GM19193 (cell line): ENCODE measurements around the gene MST1.

Source experiments
- POLR2A ChIP-seq: IDR thresholded peaks from 4 replicates; pipeline ENCODE4 v1.6.1; 2011; ENCODE audit not compliant: insufficient read depth, insufficient read length; ENCODE audit errors: extremely low read depth

The MST1 gene

GRCh38 chr3:49712166-49712565 lies 22.9 kb upstream of the MST1 start:
- TF ChIP-seq POLR2A: no peak

DNA sequence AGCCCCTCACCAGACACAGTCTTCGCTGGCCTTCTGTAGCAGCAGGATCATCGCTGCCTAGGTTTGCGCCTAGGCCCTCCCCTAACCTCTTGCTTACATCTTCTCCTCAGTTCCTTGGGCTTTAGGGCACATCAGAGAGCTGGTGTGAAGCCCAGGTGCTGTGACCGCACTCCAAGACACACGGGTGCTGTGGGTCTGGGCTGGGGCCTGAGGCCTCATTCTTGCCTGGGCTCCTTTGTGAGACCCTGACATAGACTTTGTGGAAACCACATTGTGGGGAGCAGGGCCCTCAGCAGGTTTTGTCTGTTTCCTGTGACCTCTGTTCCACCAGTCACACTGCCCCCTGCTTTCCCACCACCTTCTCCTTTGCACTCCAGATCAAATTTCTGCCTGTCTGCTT lies 22.2 kb upstream of the MST1 start:
- TF ChIP-seq POLR2A: no peak

GRCh38 chr3:49709852-49710251 lies 20.6 kb upstream of the MST1 start:
- TF ChIP-seq POLR2A: no peak

- TF ChIP-seq POLR2A: no peak
Observed at GRCh38 chr3:49707113-49707480, 17.8 kb upstream of the MST1 start.

DNA sequence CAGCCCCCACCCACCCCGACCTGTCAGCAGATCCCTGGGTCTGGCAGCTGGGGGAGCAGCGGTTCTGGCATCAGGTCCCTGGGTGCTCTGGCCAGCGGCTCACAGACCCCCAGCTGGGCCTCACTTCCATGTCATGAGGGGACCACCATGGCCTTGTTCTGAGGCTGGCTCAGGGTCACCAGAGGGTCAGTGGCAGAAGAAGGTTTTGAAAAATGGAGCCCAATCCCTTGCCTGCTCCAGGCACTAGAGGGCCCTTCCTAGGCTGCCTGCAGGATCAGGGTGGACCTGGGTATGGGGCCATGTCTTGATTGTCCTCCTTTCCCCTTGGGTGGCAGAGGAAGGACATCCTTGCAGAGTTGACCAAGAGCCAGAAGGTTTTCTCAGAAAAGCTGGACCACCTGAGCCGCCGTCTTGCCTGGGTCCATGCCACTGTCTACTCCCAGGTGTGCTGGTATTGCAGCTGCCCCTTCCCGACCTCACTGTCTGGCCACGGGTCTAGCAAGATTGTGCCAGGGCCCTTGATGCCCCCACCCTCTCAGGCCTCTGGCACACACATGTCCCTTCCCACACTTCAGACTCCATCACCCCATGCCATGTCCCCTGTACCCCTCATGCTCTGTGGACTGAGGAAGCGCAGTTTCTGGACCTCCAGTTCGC lies 17.3 kb upstream of the MST1 start:
- TF ChIP-seq POLR2A: no peak

DNA sequence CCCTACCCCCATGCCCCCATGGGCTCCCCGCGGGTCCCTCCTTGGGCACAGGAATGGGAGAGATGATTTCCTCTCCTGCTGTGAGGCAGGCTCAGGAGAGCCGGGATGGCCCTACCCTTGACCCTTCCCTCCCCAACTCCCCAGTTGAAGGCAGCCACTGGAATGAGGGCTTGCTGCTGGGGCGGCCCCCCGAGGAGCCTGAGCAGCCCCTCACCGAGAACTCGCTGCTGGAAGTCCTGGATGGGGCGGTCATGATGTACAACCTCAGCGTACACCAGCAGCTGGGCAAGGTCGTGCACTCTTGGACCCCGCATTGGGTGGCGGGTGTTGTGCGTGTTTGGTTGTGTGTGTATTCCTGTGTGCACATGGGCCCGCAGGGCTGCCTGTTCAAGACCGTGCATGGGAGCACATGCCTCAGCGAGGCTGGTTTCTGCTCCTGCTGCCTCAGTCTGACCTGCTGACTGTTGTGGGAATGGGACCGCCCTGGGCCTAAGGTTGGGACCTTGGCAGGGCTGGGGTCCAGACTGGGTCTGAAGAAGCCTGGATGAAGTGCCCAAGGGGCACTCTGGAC lies 16.2 kb upstream of the MST1 start:
- TF ChIP-seq POLR2A: no peak

DNA sequence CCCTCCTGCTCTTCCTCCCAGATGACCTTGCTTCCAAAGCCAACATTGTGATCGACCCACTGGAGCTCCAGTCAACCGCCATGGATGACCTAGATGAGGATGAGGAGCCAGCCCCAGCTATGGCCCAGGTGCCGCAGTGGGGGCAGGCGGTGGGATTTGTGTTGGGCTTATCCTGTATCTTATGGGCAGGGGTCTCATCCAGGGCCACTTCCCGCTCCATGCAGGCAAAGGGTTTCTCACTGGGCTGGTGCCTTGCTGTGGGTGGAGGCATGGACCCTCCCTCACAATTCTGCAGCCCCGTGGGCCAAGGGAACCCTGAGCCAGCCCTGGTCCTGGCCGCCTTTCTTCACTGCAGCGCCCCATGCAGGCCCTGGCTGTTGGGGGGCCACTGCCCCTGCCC lies 15.4 kb upstream of the MST1 start:
- TF ChIP-seq POLR2A: no peak

- no peak for TF ChIP-seq POLR2A
Observed at GRCh38 chr3:49703956-49704355, 14.7 kb upstream of the MST1 start.

GRCh38 chr3:49703443-49703927 lies 14.2 kb upstream of the MST1 start:
- no peak for TF ChIP-seq POLR2A

- no peak for TF ChIP-seq POLR2A
Observed at GRCh38 chr3:49702672-49703071, 13.4 kb upstream of the MST1 start.

- TF ChIP-seq POLR2A: no peak
Observed at GRCh38 chr3:49701388-49702077, 12.3 kb upstream of the MST1 start.

DNA sequence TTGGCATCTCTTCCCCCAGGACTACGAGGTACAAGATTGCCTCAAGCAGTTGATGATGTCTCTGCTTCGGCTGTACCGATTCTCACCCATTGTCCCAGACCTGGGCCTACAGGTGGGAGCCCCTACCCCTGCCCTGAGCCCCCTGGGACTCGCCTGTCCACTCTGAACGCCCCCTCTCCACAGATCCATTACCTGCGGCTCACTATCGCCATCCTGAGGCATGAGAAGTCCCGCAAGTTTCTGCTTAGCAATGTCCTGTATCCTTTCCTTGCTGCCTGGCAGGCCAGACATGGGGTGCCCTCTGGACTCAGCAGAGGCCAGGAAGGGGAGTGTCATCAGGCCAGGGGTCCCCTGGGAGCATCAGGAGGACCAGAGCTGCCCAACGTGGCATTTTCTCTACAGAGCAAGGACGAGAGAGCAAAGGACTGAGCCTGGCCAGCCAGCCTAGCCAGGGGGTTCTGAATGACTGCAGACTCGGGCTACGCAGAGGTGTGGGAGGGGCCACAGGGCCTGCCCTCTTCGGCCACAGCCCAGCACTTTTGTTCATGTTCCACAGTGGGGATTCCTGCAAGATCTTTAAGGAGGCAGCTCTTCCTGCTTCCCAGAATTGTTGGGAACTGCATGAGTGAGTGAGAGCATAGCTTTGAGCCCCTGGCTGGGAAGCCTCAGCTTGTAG lies 11.3 kb upstream of the MST1 start:
- TF ChIP-seq POLR2A: no peak

GRCh38 chr3:49700014-49700413 lies 10.7 kb upstream of the MST1 start:
- TF ChIP-seq POLR2A: no peak

- TF ChIP-seq POLR2A: no peak
Observed at GRCh38 chr3:49699281-49699979, 10.2 kb upstream of the MST1 start.

DNA sequence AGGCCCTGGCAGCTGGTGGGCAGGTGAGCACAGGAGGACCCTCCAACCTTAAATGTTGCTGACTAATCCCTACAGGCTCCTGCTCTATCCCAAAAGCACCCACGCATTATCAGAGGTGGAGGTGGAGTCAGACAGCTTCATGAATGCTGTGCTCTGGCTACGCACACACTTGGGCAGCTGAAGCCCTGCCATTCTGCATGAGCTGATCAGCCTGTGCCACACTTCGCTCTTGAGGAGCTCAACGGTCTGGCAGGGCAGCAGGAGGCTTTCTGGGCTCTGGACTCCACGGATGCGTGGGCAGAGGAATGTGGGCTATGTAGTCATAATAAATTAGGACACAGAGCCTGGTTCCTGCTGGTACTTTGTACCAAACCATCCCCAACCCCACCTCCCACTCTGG lies 6.1 kb downstream of the MST1 start:
- no peak for TF ChIP-seq POLR2A

- no peak for TF ChIP-seq POLR2A
Observed at GRCh38 chr3:49681543-49681942, 7.7 kb downstream of the MST1 start.

DNA sequence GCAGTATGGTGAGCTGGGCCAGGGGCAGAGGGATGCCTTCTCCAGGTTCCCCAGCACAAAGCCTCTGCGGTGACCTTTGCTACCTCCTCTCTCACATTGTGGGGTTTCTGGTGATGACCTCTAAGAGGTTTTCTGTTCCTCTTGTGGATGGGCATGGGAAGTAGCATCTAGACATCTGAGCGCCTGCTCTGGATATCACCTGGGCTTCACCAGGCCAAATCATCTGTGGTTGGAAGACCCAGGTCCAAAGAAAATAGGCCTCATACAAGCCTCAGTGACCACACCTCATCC lies 8.1 kb downstream of the MST1 start:
- no peak for TF ChIP-seq POLR2A
